ENCODE results near the gene COPG2.
"Not testable (repeated sequence)": the region's sequence is repeated elsewhere in the genome, so short reads cannot be mapped to it uniquely, and the experiment has no call there.

COPG2 gene

DNA sequence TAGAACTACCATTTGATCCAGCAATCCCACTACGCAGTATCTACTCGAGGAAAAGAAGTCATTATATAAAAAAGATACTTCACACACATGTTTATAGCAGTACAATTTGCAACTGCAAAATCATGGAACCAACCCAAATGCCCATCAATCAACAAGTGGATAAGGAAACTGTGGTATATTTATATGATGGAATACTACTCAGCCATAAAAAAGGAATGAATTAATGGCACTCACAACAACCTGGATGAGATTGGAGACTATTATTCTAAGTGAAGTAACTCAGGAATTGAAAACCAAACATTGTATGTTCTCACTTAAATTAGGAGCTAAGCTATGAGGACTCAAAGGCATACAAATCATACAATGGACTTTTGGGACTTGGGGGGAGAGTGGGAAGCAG is 82.6 kb downstream of the COPG2 start:
- in situ Hi-C loops (cut with MboI; ENCODE audit: low pct_unique_long_range_greater_than_20kb, low sequenced_read_pairs); DNase-seq: not testable (repeated sequence)

GRCh38 chr7:130575110-130575509 is 93.4 kb downstream of the COPG2 start:
- DNase-seq; in situ Hi-C loops (cut with MboI; ENCODE audit: low pct_unique_long_range_greater_than_20kb, low sequenced_read_pairs): not testable (repeated sequence)

- peak; percentile 3 for DNase-seq
- in situ Hi-C loops (cut with MboI; ENCODE audit: low pct_unique_long_range_greater_than_20kb, low sequenced_read_pairs) = not testable (repeated sequence)
Observed at GRCh38 chr7:130570144-130570543, 98.4 kb downstream of the COPG2 start.

DNA sequence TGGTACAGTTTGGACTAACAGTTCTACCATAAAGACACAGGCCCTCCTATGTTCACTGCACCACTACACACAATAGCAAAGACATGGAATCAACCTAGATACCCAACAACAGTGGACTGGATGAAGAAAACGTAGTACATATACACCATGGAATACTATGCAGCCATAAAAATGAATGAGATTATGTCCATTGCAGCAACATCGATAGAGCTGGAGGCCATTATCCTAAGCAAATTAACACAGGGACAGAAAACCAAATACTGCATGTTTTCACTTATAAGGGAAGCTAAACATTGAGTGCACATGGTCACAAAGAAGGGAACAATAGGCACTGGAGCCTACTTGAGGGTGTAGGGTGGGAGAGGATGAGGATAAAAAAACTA is 101.7 kb downstream of the COPG2 start:
- in situ Hi-C loops (cut with MboI; ENCODE audit: low pct_unique_long_range_greater_than_20kb, low sequenced_read_pairs) = no loop called here
- no peak for DNase-seq

DNA sequence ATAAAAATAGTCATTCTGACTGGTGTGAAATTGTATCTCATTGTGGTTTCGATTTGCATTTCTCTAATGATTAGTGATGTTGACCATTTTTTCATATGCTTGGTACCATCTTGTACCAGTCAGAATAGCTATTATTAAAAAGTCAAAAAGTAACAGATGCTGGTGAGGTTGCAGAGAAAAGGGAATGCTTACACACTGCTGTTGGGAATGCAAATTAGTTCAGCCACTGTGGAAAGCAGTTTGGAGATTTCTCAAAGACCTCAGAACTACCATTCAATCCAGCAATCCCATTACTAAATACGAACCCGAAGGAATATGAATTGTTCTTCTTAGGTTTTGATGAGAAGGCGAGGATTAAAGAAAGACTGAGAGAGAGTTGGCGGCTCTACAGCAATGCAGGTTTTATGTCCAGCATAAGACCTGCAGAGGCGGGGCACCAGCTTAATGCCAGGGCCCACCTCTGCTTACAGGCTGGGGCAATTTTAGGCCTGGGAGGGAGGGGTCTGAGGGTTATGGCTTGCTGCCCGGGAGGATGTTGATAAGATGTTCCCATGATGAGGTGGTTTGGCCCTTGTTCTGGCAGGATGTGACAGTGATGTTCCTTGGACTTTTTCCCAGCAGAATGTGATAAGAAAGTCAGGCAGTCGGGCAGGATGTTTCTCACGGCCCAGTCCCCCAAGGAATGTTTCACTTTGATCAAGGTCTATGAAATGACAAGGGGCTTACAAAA is 102.2 kb downstream of the COPG2 start:
- DNase-seq = no peak
- in situ Hi-C loops (cut with MboI; ENCODE audit: low pct_unique_long_range_greater_than_20kb, low sequenced_read_pairs) = no loop called here

GRCh38 chr7:130560972-130561371 is 107.6 kb downstream of the COPG2 start:
- DNase-seq = peak; percentile 82
- in situ Hi-C loops (cut with MboI; ENCODE audit: low pct_unique_long_range_greater_than_20kb, low sequenced_read_pairs) = no loop called here

DNA sequence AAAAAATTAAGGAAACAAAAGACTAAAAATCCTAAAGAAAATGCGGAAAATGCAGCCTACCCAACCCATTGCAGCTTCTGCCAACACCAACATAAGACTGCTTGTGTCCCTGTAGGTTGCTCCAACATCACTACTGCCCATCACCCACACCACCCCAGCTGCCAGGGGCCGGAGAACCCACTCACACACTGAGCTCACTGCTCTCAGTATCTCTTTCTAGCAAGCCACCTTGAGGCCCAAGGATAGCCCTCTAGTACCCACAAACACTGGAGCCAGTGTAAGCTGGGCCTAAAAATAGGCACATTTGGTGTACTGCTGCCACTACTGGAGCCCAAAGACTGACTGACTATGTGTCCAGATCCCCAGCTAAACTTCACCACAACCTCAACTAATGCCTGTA is 109.4 kb downstream of the COPG2 start:
- in situ Hi-C loops (cut with MboI; ENCODE audit: low pct_unique_long_range_greater_than_20kb, low sequenced_read_pairs) = no loop called here
- no peak for DNase-seq

GRCh38 chr7:130554481-130554880 is 114.1 kb downstream of the COPG2 start:
- in situ Hi-C loops (cut with MboI; ENCODE audit: low pct_unique_long_range_greater_than_20kb, low sequenced_read_pairs) = no loop called here
- no peak for DNase-seq

DNA sequence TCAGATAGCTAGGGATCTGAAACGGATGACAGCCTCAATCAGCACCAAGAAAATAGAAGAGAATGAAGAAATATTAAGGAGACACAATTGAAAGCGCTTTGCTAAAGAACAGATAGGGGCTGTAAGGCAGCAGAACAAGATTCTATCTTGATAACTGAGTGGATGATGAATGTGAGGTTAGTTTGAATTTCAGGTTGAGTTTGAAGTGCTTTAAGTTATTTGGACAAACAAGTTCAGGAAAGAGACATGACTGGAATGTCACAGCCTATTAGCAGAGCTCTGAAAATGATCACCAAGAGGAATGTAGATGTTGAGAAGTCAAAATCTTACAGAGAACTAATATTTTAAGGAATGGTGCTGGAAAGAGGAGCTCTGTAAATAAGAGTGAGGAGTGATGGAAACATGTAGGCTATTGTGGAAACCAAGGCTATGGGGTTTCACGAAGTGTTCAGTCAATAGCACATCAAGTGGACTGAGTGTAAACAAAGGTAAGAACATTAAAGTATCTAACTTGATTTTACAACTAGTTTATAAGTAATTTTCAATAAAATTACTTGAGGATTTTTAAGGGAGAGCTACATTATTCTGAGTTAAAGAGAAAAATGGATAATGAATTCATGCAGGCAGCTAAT is 115.0 kb downstream of the COPG2 start:
- no peak for DNase-seq
- in situ Hi-C loops (cut with MboI; ENCODE audit: low pct_unique_long_range_greater_than_20kb, low sequenced_read_pairs) = no loop called here

- in situ Hi-C loops (cut with MboI; ENCODE audit: low pct_unique_long_range_greater_than_20kb, low sequenced_read_pairs) = no loop called here
- no peak for DNase-seq
Observed at GRCh38 chr7:130544356-130544755, 124.2 kb downstream of the COPG2 start.

GRCh38 chr7:130543487-130544010 is 125.0 kb downstream of the COPG2 start:
- DNase-seq = no peak

DNA sequence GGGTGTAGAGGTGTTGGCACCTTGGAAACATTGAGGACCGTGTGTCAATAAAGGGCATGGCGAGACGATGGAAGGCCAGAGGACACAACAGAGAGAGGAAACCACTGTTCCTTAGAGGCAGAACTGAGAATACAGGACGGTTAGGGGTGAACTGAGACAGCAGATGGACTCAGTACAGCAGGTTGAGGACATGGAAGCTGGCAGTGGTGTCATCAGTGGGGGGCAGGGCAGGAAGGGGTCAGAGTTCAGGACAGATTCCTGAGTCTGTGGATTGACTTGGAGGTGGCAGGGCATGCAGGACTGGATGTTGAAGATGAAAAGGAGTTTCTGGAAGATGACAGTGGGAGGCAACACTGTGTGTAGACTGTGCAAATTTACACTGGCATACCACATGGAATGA is 126.3 kb downstream of the COPG2 start:
- in situ Hi-C loops (cut with MboI; ENCODE audit: low pct_unique_long_range_greater_than_20kb, low sequenced_read_pairs); DNase-seq: not testable (repeated sequence)

More at GRCh38 chr7:130543487-130544010, 125.0 kb downstream of the COPG2 start:
- in situ Hi-C loops (cut with MboI; ENCODE audit: low pct_unique_long_range_greater_than_20kb, low sequenced_read_pairs) = no loop called here

- in situ Hi-C loops (cut with MboI; ENCODE audit: low pct_unique_long_range_greater_than_20kb, low sequenced_read_pairs) = not testable (repeated sequence)
Observed at GRCh38 chr7:130541287-130541686, 127.3 kb downstream of the COPG2 start.

GRCh38 chr7:130537894-130538293 is 130.7 kb downstream of the COPG2 start:
- in situ Hi-C loops (cut with MboI; ENCODE audit: low pct_unique_long_range_greater_than_20kb, low sequenced_read_pairs); DNase-seq: not testable (repeated sequence)

More at GRCh38 chr7:130541287-130541686, 127.3 kb downstream of the COPG2 start:
- not testable (repeated sequence) for DNase-seq

DNA sequence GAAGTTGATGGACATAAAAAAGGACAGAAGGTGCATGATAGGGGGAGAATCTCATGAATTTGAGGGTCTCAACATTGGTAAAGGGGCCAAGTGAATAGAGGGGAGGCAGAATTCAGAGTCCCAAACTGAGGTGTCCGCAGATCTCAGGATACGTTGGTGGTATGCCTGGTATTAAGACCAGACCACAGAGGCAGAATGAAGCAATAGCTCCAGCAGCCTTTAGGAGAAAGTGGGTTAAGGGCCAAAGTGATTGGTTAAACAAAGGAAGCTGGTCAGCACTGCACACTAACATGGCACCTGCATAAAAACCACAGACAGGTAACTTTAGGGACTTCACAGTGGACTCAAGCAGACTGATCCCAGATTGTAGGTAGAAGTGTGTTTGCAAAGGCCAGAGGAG is 139.1 kb downstream of the COPG2 start:
- in situ Hi-C loops (cut with MboI; ENCODE audit: low pct_unique_long_range_greater_than_20kb, low sequenced_read_pairs) = no loop called here
- DNase-seq = no peak

DNA sequence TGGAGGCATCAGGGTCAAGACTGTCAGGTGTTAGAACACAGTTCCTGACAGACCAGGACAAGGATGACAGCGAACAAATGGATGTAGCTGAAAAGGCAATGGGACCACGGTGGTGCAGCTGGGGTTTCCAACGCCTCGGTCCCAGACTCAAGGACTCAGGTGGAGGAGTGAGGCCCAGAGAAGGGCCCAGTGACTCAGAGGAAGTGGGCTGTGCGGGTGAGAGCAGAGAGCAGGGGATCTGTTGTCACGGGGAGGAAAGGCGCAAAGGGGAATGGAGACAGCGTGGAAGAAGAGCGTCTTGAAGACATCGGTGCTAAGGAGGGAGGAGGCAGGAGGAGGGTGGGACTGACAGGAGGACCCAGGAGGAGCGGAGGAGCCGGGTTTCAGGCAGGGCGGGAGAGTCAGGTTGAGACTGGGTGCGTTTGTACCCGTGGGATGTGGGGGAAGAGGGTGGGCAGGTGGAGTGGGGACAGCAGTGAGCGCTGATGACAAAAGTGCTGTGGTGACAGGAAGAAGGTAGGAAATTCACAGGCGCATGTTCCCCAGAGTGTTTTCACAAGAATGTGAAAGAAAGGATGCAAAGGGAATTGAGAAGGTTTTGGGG is 140.7 kb downstream of the COPG2 start:
- in situ Hi-C loops (cut with MboI; ENCODE audit: low pct_unique_long_range_greater_than_20kb, low sequenced_read_pairs); DNase-seq: not testable (repeated sequence)

DNA sequence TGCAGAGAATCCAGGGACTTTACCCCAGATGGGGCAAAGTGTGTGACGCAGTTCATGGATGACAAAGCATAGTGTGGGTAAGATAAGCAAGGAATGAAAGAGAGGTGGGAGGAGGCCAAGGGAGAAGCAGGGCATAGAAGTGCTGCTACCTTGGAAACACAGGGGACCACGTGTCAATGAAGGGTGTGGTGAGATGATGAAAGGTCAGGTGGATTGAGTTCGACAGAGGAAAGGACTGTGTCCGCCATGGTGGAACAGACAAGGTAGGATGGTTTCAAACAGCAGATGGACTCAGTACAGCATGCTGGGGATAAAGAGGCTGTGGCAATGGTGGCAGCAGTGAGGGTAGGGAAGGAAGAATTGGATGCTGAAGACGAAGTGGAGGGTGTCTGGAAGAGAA is 143.9 kb downstream of the COPG2 start:
- no peak for DNase-seq
- in situ Hi-C loops (cut with MboI; ENCODE audit: low pct_unique_long_range_greater_than_20kb, low sequenced_read_pairs) = no loop called here

DNA sequence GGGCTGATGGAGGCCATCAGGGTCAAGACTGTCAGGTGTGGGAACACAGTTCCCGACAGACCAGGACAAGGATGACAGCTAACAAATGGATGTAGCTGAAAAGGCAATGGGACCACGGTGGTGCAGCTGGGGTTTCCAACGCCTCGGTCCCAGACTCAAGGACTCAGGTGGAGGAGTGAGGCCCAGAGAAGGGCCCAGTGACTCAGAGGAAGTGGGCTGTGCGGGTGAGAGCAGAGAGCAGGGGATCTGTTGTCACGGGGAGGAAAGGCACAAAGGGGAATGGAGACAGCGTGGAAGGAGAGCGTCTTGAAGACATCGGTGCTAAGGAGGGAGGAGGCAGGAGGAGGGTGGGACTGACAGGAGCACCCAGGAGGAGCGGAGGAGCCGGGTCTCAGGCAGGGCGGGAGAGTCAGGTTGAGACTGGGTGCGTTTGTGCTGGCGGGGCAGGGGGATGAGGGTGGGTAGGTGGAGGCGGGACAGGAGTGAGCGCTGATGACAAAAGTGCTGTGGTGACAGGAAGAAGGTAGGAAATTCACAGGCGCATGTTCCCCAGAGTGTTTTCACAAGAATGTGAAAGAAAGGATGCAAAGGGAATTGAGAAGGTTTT is 144.9 kb downstream of the COPG2 start:
- in situ Hi-C loops (cut with MboI; ENCODE audit: low pct_unique_long_range_greater_than_20kb, low sequenced_read_pairs); DNase-seq: not testable (repeated sequence)

DNA sequence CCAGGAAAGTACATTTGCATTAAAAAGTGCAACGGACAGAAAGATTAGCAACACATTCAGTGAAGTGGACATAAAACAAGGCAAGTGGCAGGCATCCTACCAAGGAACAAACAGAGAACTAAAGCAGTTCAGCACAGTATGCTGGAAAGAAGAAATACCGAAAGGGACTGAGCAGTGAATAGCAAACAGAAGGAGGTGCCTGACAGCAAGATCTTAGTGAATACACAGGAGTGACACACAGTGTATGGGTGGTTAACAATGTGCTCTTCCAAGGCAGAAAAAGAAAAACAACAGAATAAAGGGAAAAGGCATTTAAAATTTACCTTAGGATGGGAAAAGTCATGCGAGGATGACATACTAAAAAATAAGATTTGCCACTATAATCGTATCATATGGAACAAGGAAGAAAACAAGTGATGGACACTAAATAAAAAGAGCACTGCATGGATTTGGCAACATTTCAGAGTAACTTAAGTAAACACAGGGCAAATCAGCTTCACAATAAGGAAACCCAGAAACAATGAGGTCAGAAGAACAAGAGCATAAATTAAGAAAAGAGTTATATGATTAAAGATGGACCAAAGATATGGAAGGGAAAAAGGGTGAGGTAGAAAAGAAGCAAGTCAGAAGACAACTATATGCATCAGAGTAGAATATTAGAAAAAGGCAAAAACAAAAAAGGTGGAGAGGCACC is 147.1 kb downstream of the COPG2 start:
- no peak for DNase-seq
- in situ Hi-C loops (cut with MboI; ENCODE audit: low pct_unique_long_range_greater_than_20kb, low sequenced_read_pairs) = no loop called here

Measured in KBM-7 (cell line).